GM19438 (cell line): ENCODE measurements around the gene EXOC4.

Experiments used
- ATAC-seq: cut with Tn5 transposase; IDR thresholded peaks from one replicate; pipeline ENCODE4 v1.9.1; 2021; ENCODE audit warnings: low read depth; ENCODE audit not compliant: unreplicated experiment

EXOC4 gene

GRCh38 chr7:133359449-133359848 is 106.6 kb downstream of the EXOC4 start:
- ATAC-seq, result no peak

GRCh38 chr7:133360201-133360600 is 107.3 kb downstream of the EXOC4 start:
- ATAC-seq, result no peak

GRCh38 chr7:133361806-133362205 is 108.9 kb downstream of the EXOC4 start:
- ATAC-seq, result no peak

GRCh38 chr7:133364959-133365690 is 112.2 kb downstream of the EXOC4 start:
- ATAC-seq, result no peak

GRCh38 chr7:133365917-133366316 is 113.0 kb downstream of the EXOC4 start:
- ATAC-seq, result no peak

GRCh38 chr7:133367561-133367960 is 114.7 kb downstream of the EXOC4 start:
- no peak for ATAC-seq

GRCh38 chr7:133369130-133369529 is 116.3 kb downstream of the EXOC4 start:
- ATAC-seq, result no peak

GRCh38 chr7:133371616-133372015 is 118.7 kb downstream of the EXOC4 start:
- no peak for ATAC-seq

GRCh38 chr7:133372337-133372736 is 119.5 kb downstream of the EXOC4 start:
- no peak for ATAC-seq

GRCh38 chr7:133376514-133376913 is 123.6 kb downstream of the EXOC4 start:
- no peak for ATAC-seq

GRCh38 chr7:133381965-133382364 is 129.1 kb downstream of the EXOC4 start:
- no peak for ATAC-seq

GRCh38 chr7:133382775-133383559 is 130.1 kb downstream of the EXOC4 start:
- no peak for ATAC-seq

GRCh38 chr7:133386205-133386604 is 133.3 kb downstream of the EXOC4 start:
- ATAC-seq, result no peak

GRCh38 chr7:133389727-133390126 is 136.8 kb downstream of the EXOC4 start:
- no peak for ATAC-seq

GRCh38 chr7:133391206-133391605 is 138.3 kb downstream of the EXOC4 start:
- ATAC-seq, result no peak

GRCh38 chr7:133394369-133394768 is 141.5 kb downstream of the EXOC4 start:
- ATAC-seq, result no peak

GRCh38 chr7:133395551-133395950 is 142.7 kb downstream of the EXOC4 start:
- ATAC-seq, result no peak

GRCh38 chr7:133398506-133398905 is 145.6 kb downstream of the EXOC4 start:
- no peak for ATAC-seq

- ATAC-seq, result no peak
Observed at GRCh38 chr7:133401225-133401624, 148.3 kb downstream of the EXOC4 start.

- no peak for ATAC-seq
Observed at GRCh38 chr7:133408212-133408611, 155.3 kb downstream of the EXOC4 start.

- ATAC-seq, result no peak
Observed at GRCh38 chr7:133409421-133409820, 156.5 kb downstream of the EXOC4 start.

GRCh38 chr7:133409966-133410365 is 157.1 kb downstream of the EXOC4 start:
- ATAC-seq, result no peak
